B cell (primary cell): ENCODE results near the gene GRID1. TPM values are rescaled to one million over a fixed set of nuclear protein-coding genes. Genes with fewer than 3 reads are reported as not detected.

Source experiments
- ATAC-seq: fragments of 200-7000 bp; cut with Tn5 transposase; one replicate; pipeline ENCODE4 v1.10.0; 2021; ENCODE audit warnings: low read depth, mild to moderate bottlenecking, moderate number of reproducible peaks, moderate library complexity
- CTCF ChIA-PET: fragments of 350-600 bp; sonication (Branson Sonifier 250); formaldehyde crosslinking; loops from one replicate; lab custom pipeline; 2021; ENCODE audit warnings: antibody characterized with exemption, inconsistent platforms; lab: Charles Lee
- POLR2A ChIA-PET: fragments of 350-600 bp; sonication (Branson Sonifier 250); formaldehyde crosslinking; loops from one replicate; lab custom pipeline; 2021; ENCODE audit warnings: antibody characterized with exemption; lab: Charles Lee
- DNase-seq: peaks from one replicate; pipeline ENCODE4 v3.0.0; 2013
- H2AFZ ChIP-seq: 2 replicates; pipeline ENCODE4 v1.6.1; 2012; ENCODE audit warnings: mild to moderate bottlenecking, low read depth, low read length; ENCODE audit not compliant: insufficient read depth, poor library complexity, severe bottlenecking
- H3K27ac ChIP-seq, 2 donors: 1 replicate in 1 of 2; 2 replicates in 1 of 2; pipeline ENCODE4 v1.5.1; 2012 to 2013; ENCODE audit warnings: low read length in 2 of 2, mild to moderate bottlenecking in 2 of 2, moderate library complexity in 1 of 2
- H3K27me3 ChIP-seq, 4 experiments: fragments of 200-600 bp in 1 of 4; sonication (generic) in 1 of 4; replicated peaks in 1 of 4; 1 replicate in 2 of 4; 2 replicates in 2 of 4; pipeline versions ENCODE4 v1.6.1 to v1.7.0; 2013 to 2016; ENCODE audit warnings: low read length in 3 of 4, mild to moderate bottlenecking in 2 of 4, mixed read lengths in 1 of 4, moderate library complexity in 1 of 4; ENCODE audit not compliant: insufficient read depth in 4 of 4, control insufficient read depth in 3 of 4; ENCODE audit errors: control extremely low read depth in 1 of 4
- H3K36me3 ChIP-seq, 2 experiments: replicated peaks in 1 of 2; 1 replicate in 1 of 2; 2 replicates in 1 of 2; pipeline versions ENCODE4 v1.6.1 to v1.7.1; 2013; ENCODE audit warnings: low read length in 1 of 2; ENCODE audit not compliant: insufficient read depth in 2 of 2, control insufficient read depth in 1 of 2; ENCODE audit errors: control extremely low read depth in 1 of 2, extremely low read depth in 1 of 2
- H3K4me1 ChIP-seq, 2 donors: fragments of 200-600 bp in 1 of 2; sonication (generic) in 1 of 2; 1 replicate in 1 of 2; 2 replicates in 1 of 2; pipeline versions ENCODE4 v1.5.1 to v1.6.1; 2013 to 2017; ENCODE audit warnings: low read length in 2 of 2; ENCODE audit not compliant: control insufficient read depth in 2 of 2, insufficient read depth in 2 of 2
- H3K4me2 ChIP-seq: replicated peaks from 2 replicates; pipeline ENCODE3; 2012; ENCODE audit warnings: mild to moderate bottlenecking, low read depth, low read length; ENCODE audit not compliant: poor library complexity, severe bottlenecking
- H3K4me3 ChIP-seq, 5 experiments: fragments of 200-600 bp in 1 of 5; sonication (generic) in 1 of 5; 1 replicate in 3 of 5; 2 replicates in 2 of 5; pipeline versions ENCODE4 v1.5.1 to v1.7.0; 2011 to 2016; ENCODE audit warnings: low read length in 4 of 5, mild to moderate bottlenecking in 4 of 5, low read depth in 2 of 5, control low read depth in 1 of 5, moderate library complexity in 1 of 5; ENCODE audit not compliant: insufficient read depth in 1 of 5; ENCODE audit errors: control extremely low read depth in 1 of 5, extremely low read depth in 1 of 5
- H3K79me2 ChIP-seq: fragments of 200-600 bp; sonication (generic); one replicate; pipeline ENCODE4 v1.6.0; 2016; ENCODE audit warnings: low read length; ENCODE audit not compliant: control insufficient read depth, insufficient read depth
- H3K9ac ChIP-seq: fragments of 200-600 bp; sonication (generic); 2 replicates; pipeline ENCODE4 v1.6.1; 2017; ENCODE audit warnings: mild to moderate bottlenecking, low read length, moderate library complexity
- H3K9me3 ChIP-seq, 3 donors: one replicate each; pipeline versions ENCODE4 v1.6.1 to v1.7.1; 2013; ENCODE audit warnings: low read length in 2 of 3; ENCODE audit not compliant: control insufficient read depth in 2 of 3, insufficient read depth in 1 of 3; ENCODE audit errors: control extremely low read depth in 1 of 3
- H4K20me1 ChIP-seq: 2 replicates; pipeline ENCODE4 v1.6.0; 2012; ENCODE audit warnings: mild to moderate bottlenecking, low read length; ENCODE audit not compliant: insufficient read depth, control insufficient read depth, poor library complexity, severe bottlenecking
- H3K27ac Mint-ChIP-seq: one replicate; pipeline ENCODE4 v1.8.0; 2021; ENCODE audit warnings: mixed read lengths
- H3K27me3 Mint-ChIP-seq: one replicate; pipeline ENCODE4 v1.8.0; 2021; ENCODE audit warnings: mixed read lengths
- H3K4me1 Mint-ChIP-seq: one replicate; pipeline ENCODE4 v1.8.0; 2021; ENCODE audit warnings: mixed read lengths
- H3K4me3 Mint-ChIP-seq: one replicate; pipeline ENCODE4 v1.8.0; 2021; ENCODE audit warnings: mixed read lengths
- H3K9me3 Mint-ChIP-seq: one replicate; pipeline ENCODE4 v1.8.0; 2022; ENCODE audit warnings: mixed read lengths; ENCODE audit not compliant: insufficient read depth
- EZH2 ChIP-seq: IDR thresholded peaks from 2 replicates; pipeline ENCODE4 v1.6.1; 2012; ENCODE audit warnings: borderline replicate concordance, low read depth, mild to moderate bottlenecking, moderate library complexity, low read length; ENCODE audit not compliant: insufficient read depth, poor library complexity, severe bottlenecking
- WGBS: methylation state at CpG from one replicate; pipeline ENCODE4 v1.1.5; 2013; ENCODE audit warnings: missing lambda C conversion rate; ENCODE audit not compliant: insufficient coverage; 5-methylcytosine and 5-hydroxymethylcytosine counted together
- intact Hi-C: fragments of 100-400 bp; cut with micrococcal nuclease; formaldehyde crosslinking; loops from one replicate; pipeline ENCODE4 v1.10.0; 2022
- polyA plus RNA-seq: library from polyadenylated mRNA; depleted of rRNA; stranded (reverse); fragments of >200 nt; gene quantifications from 2 replicates; pipeline ENCODE4 v1.2.3, GENCODE V29; 2012
- total RNA-seq, 2 donors: library from RNA; stranded (reverse); fragments of 120-200 nt in 1 of 2; gene quantifications; 1 replicate in 1 of 2; 2 replicates in 1 of 2; pipeline versions ENCODE4 v1.2.3 to v1.2.4, GENCODE V29; 2013 to 2022
- TF ChIP-seq, protein P1 (sequence below): fragments of 200-600 bp; IDR thresholded peaks from one replicate; pipeline ENCODE4 v1.8.0; 2022; ENCODE audit warnings: antibody characterized with exemption, mild to moderate bottlenecking

Gene GRID1
- total and polyA plus RNA-seq, 2 donors (not counting 1 experiment from before 2014, with no cell fraction given): not detected

DNA sequence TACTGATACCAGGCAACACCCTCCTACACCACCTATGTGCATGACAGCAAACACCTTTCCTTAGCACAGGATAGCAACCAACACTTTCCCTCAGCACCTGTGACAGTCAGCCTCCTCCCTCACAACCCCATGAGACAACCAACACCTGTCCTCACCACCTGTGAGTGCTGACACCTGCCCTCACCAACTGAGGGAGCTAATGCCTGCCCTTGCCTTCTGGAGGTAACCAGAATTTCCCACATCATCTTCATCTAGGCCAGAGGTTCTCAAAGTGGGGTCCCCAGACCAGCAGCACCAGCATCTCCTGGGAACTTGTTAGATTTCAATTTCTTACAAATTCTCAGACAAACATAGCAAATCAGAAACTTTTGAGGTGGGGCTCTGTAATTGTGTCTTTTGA is 112.5 kb downstream of the GRID1 start:
- Histone ChIP-seq H3K4me1 (no peaks in the 10 kb centered on the region), H3K4me3 (no peak overlapping the region), H3K79me2 (no peaks in the 10 kb centered on the region), H3K4me2 (no peak overlapping the region), H3K9ac (no peak overlapping the region), H3K36me3 (no peaks in the 10 kb centered on the region), H4K20me1 (no peaks in the 10 kb centered on the region), H3K27me3 (no peaks in the 10 kb centered on the region), H3K9me3 (peaks cover 0 to 30% (median 5%) of the 10 kb centered on the region in 3 donors), H3K27ac (no peak overlapping the region), H2AFZ (no peak overlapping the region)
- TF ChIP-seq, protein P1, sequence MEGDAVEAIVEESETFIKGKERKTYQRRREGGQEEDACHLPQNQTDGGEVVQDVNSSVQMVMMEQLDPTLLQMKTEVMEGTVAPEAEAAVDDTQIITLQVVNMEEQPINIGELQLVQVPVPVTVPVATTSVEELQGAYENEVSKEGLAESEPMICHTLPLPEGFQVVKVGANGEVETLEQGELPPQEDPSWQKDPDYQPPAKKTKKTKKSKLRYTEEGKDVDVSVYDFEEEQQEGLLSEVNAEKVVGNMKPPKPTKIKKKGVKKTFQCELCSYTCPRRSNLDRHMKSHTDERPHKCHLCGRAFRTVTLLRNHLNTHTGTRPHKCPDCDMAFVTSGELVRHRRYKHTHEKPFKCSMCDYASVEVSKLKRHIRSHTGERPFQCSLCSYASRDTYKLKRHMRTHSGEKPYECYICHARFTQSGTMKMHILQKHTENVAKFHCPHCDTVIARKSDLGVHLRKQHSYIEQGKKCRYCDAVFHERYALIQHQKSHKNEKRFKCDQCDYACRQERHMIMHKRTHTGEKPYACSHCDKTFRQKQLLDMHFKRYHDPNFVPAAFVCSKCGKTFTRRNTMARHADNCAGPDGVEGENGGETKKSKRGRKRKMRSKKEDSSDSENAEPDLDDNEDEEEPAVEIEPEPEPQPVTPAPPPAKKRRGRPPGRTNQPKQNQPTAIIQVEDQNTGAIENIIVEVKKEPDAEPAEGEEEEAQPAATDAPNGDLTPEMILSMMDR: no peak
- no peak for TF ChIP-seq EZH2
- no peak for DNase-seq
- Mint-ChIP-seq H3K27ac (no peak overlapping the region), H3K9me3 (peaks cover 6% of the 10 kb centered on the region), H3K4me3 (no peak overlapping the region), H3K27me3 (peaks cover 21% of the 10 kb centered on the region), H3K4me1 (no peaks in the 10 kb centered on the region)
- ATAC-seq: no peak
- CTCF ChIA-PET: no interaction called here
- intact Hi-C loops: no loop called here
- POLR2A ChIA-PET: no interaction called here

DNA sequence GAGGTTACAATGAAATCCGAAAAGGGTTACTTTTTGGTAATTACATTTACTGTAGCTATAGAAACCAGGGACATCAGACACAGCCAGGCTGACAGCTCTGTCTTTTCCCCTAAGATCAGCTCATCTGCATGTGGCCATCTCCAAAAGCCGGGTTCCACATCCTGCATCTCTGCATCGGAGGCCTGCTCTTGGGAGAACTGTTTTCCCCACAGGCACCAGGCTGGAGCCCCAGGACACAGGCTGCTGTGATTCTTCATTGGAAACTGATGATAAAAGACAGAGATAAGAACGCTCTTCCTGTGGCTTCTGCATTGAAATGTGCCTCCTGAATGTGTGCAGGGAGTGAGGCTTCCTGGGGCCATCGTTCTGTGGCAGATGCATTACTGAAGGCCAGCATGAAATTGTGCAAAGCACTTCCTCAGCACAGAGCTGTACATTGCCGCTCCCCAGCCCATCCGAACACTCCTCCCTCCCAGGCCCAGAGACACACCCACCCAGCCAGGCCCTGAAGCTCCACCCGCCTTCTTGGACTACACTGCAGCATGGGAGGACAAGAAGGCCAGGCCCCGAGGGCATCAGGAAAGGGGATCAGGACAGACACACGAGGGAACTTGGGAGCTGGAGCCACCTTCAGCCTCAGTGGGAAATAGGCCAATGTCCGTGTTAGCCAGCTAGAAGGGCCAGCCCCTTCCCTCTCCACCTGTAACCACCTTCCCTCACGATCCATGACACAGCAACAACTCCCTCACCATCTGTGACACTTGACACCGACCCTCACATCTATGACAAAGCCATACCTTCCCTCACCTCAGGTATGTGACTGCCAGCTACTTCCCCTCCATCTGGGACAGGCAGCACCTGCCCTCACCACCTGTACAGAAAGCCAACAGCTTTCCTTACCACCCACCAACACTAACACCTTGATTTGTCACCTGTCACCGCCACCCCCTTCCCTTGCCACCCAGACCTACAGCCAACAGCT is 113.2 kb downstream of the GRID1 start:
- no peaks in the 10 kb centered on the region for H3K27me3 ChIP-seq
- WGBS: 76% methylated on average over 14 of the region's 14 CpGs
- Mint-ChIP-seq H3K4me1 (no peaks in the 10 kb centered on the region), H3K9me3 (peaks cover 6% of the 10 kb centered on the region), H3K4me3 (no peak overlapping the region), H3K27ac (no peak overlapping the region), H3K27me3 (peaks cover 21% of the 10 kb centered on the region)
- no peak overlapping the region for H2AFZ ChIP-seq
- no peak overlapping the region for H3K27ac ChIP-seq
- ATAC-seq: no peak
- no peaks in the 10 kb centered on the region for H3K36me3 ChIP-seq
- no peak overlapping the region for H3K4me3 ChIP-seq
- no peaks in the 10 kb centered on the region for H4K20me1 ChIP-seq
- H3K79me2 ChIP-seq: no peaks in the 10 kb centered on the region
- ChIA-PET CTCF (no interaction called here), POLR2A (no interaction called here)
- no peak for DNase-seq
- intact Hi-C loops: no loop called here
- H3K4me1 ChIP-seq: no peaks in the 10 kb centered on the region
- TF ChIP-seq, protein P1: no peak
- TF ChIP-seq EZH2: no peak
- no peak overlapping the region for H3K4me2 ChIP-seq
- no peak overlapping the region for H3K9ac ChIP-seq
- peaks cover 0 to 35% (median 5%) of the 10 kb centered on the region in 3 donors for H3K9me3 ChIP-seq
